ENCODE measurements around the gene TXLNG. TPM values are rescaled to one million over a fixed set of nuclear protein-coding genes. Genes with fewer than 3 reads are reported as not detected.
A peak's percentile ranks its signal among the peaks of the same experiment; 100 is the strongest.

TXLNG gene
- total and polyA plus RNA-seq, 3 donors from 2014 or later, result 9.2 to 14.0 (median 13.7) TPM

GRCh38 chrX:16882169-16882568 is 95.9 kb downstream of the TXLNG start:
- Histone ChIP-seq H3K9me3 (no peaks in the 10 kb centered on the region), H3K27ac (no peak overlapping the region), H3K27me3 (no peaks in the 10 kb centered on the region), H3K4me3 (peak overlapping the region in 1 of 2 donors; percentile 53), H3K36me3 (ENCODE audit: low read depth, missing control alignments) (no peaks in the 10 kb centered on the region), H3K4me1 (no peaks in the 10 kb centered on the region)
- peak; percentile 64 for DNase-seq
- TF ChIP-seq CTCF (IDR thresholded peaks at IDR 0.05), result no peak
- no peak for TF ChIP-seq POLR2A (IDR thresholded peaks at IDR 0.05)
- 3 to 8% methylated on average over 5 to 6 of the region's 7 CpGs for WGBS, 2 donors
- intact Hi-C loops (cut with DNase I; ENCODE audit: low total_unique reads), result no loop called here

- TF ChIP-seq POLR2A (IDR thresholded peaks at IDR 0.05), result no peak
- peak; percentile 43 to 57 (median 52) for TF ChIP-seq CTCF (IDR thresholded peaks at IDR 0.05)
- Histone ChIP-seq H3K36me3 (ENCODE audit: low read depth, missing control alignments) (no peaks in the 10 kb centered on the region), H3K4me1 (no peaks in the 10 kb centered on the region), H3K4me3 (peak overlapping the region; percentile 40 to 53), H3K27ac (peak overlapping the region; percentile 59 to 73), H3K27me3 (no peaks in the 10 kb centered on the region), H3K9me3 (no peaks in the 10 kb centered on the region)
- WGBS, 2 donors, result 0% methylated on average over 11 to 27 of the region's 27 CpGs
- peak; percentile 78 for DNase-seq
- intact Hi-C loops (cut with DNase I; ENCODE audit: low total_unique reads), result no loop called here
These were observed 96.6 kb downstream of the TXLNG start for GRCh38 chrX:16882702-16883486.

GRCh38 chrX:16883487-16883804 is 97.2 kb downstream of the TXLNG start:
- peak overlapping the region in 1 of 2 donors; percentile 73 for H3K27ac ChIP-seq
- H3K27me3 ChIP-seq, result no peaks in the 10 kb centered on the region
- no peaks in the 10 kb centered on the region for H3K9me3 ChIP-seq
- intact Hi-C loops (cut with DNase I; ENCODE audit: low total_unique reads), result no loop called here
- WGBS, 2 donors, result 41 to 71% methylated on average over 3 of the region's 3 CpGs
- no peak overlapping the region for H3K4me3 ChIP-seq
- TF ChIP-seq CTCF (IDR thresholded peaks at IDR 0.05), result no peak
- no peak for TF ChIP-seq POLR2A (IDR thresholded peaks at IDR 0.05)
- no peaks in the 10 kb centered on the region for H3K4me1 ChIP-seq
- DNase-seq, result no peak
- no peaks in the 10 kb centered on the region for H3K36me3 ChIP-seq (ENCODE audit: low read depth, missing control alignments)

- H3K27me3 ChIP-seq, result no peaks in the 10 kb centered on the region
- H3K27ac ChIP-seq, result no peak overlapping the region
- H3K9me3 ChIP-seq, result no peaks in the 10 kb centered on the region
- H3K4me3 ChIP-seq, result no peak overlapping the region
- H3K4me1 ChIP-seq, result no peaks in the 10 kb centered on the region
- DNase-seq, result no peak
- 100% methylated on average over 1 of the region's 1 CpG for WGBS, 2 donors
- TF ChIP-seq CTCF (IDR thresholded peaks at IDR 0.05) (no peak), POLR2A (IDR thresholded peaks at IDR 0.05) (no peak)
- H3K36me3 ChIP-seq (ENCODE audit: low read depth, missing control alignments), result no peaks in the 10 kb centered on the region
- intact Hi-C loops (cut with DNase I; ENCODE audit: low total_unique reads), result no loop called here
These were observed 99.4 kb downstream of the TXLNG start for GRCh38 chrX:16885628-16886027.

All from testis (tissue), 3 donors.